ENCODE results near the gene AQP12A.

AQP12A gene

GRCh38 chr2:240723851-240724250, 32.2 kb downstream of the AQP12A start:
- H3K27me3 ChIP-seq (replicated peaks; ENCODE audit: control insufficient read depth, insufficient read depth, low read length), result no peaks in the 10 kb centered on the region; the same call in 1 of the 2 replicates
- DNase-seq (ENCODE audit: extremely low read depth, insufficient read length), result no peak
- TF ChIP-seq CTCF (IDR thresholded peaks at IDR 0.05; ENCODE audit: insufficient read depth, low read length, poor library complexity, severe bottlenecking), result no peak
- no peaks in the 10 kb centered on the region for H3K36me3 ChIP-seq (ENCODE audit: control insufficient read depth, insufficient read depth, low read length)
- H3K4me3 ChIP-seq (replicated peaks; ENCODE audit: low read depth, low read length), result no peak overlapping the region

GRCh38 chr2:240724431-240724830, 32.8 kb downstream of the AQP12A start:
- DNase-seq (ENCODE audit: extremely low read depth, insufficient read length), result no peak
- Histone ChIP-seq H3K4me3 (replicated peaks; ENCODE audit: low read depth, low read length) (no peak overlapping the region), H3K36me3 (ENCODE audit: control insufficient read depth, insufficient read depth, low read length) (no peaks in the 10 kb centered on the region), H3K27me3 (replicated peaks; ENCODE audit: control insufficient read depth, insufficient read depth, low read length) (no peaks in the 10 kb centered on the region; the same call in 1 of the 2 replicates)
- no peak for TF ChIP-seq CTCF (IDR thresholded peaks at IDR 0.05; ENCODE audit: insufficient read depth, low read length, poor library complexity, severe bottlenecking)

GRCh38 chr2:240725266-240725665, 33.6 kb downstream of the AQP12A start:
- Histone ChIP-seq H3K4me3 (replicated peaks; ENCODE audit: low read depth, low read length) (no peak overlapping the region), H3K27me3 (replicated peaks; ENCODE audit: control insufficient read depth, insufficient read depth, low read length) (no peaks in the 10 kb centered on the region; the same call in 1 of the 2 replicates), H3K36me3 (ENCODE audit: control insufficient read depth, insufficient read depth, low read length) (no peaks in the 10 kb centered on the region)
- TF ChIP-seq CTCF (IDR thresholded peaks at IDR 0.05; ENCODE audit: insufficient read depth, low read length, poor library complexity, severe bottlenecking), result no peak
- DNase-seq (ENCODE audit: extremely low read depth, insufficient read length), result no peak

GRCh38 chr2:240725671-240726070, 34.0 kb downstream of the AQP12A start:
- H3K4me3 ChIP-seq (replicated peaks; ENCODE audit: low read depth, low read length), result no peak overlapping the region
- no peak for TF ChIP-seq CTCF (IDR thresholded peaks at IDR 0.05; ENCODE audit: insufficient read depth, low read length, poor library complexity, severe bottlenecking)
- H3K27me3 ChIP-seq (replicated peaks; ENCODE audit: control insufficient read depth, insufficient read depth, low read length), result no peaks in the 10 kb centered on the region; the same call in 1 of the 2 replicates
- DNase-seq (ENCODE audit: extremely low read depth, insufficient read length), result no peak
- no peaks in the 10 kb centered on the region for H3K36me3 ChIP-seq (ENCODE audit: control insufficient read depth, insufficient read depth, low read length)

- Histone ChIP-seq H3K36me3 (ENCODE audit: control insufficient read depth, insufficient read depth, low read length) (no peaks in the 10 kb centered on the region), H3K27me3 (replicated peaks; ENCODE audit: control insufficient read depth, insufficient read depth, low read length) (no peaks in the 10 kb centered on the region; the same call in 1 of the 2 replicates), H3K4me3 (replicated peaks; ENCODE audit: low read depth, low read length) (no peak overlapping the region)
- no peak for DNase-seq (ENCODE audit: extremely low read depth, insufficient read length)
- TF ChIP-seq CTCF (IDR thresholded peaks at IDR 0.05; ENCODE audit: insufficient read depth, low read length, poor library complexity, severe bottlenecking), result no peak
Measured at GRCh38 chr2:240726876-240727275, 35.2 kb downstream of the AQP12A start.

GRCh38 chr2:240727439-240727838, 35.8 kb downstream of the AQP12A start:
- TF ChIP-seq CTCF (IDR thresholded peaks at IDR 0.05; ENCODE audit: insufficient read depth, low read length, poor library complexity, severe bottlenecking), result no peak
- no peak for DNase-seq (ENCODE audit: extremely low read depth, insufficient read length)
- no peaks in the 10 kb centered on the region; the same call in 1 of the 2 replicates for H3K27me3 ChIP-seq (replicated peaks; ENCODE audit: control insufficient read depth, insufficient read depth, low read length)
- no peaks in the 10 kb centered on the region for H3K36me3 ChIP-seq (ENCODE audit: control insufficient read depth, insufficient read depth, low read length)
- no peak overlapping the region for H3K4me3 ChIP-seq (replicated peaks; ENCODE audit: low read depth, low read length)

Data from GM06990 (cell line).